GM21825 (cell line): Measurements from ENCODE around the gene ABCG1.

Experiments used
- ATAC-seq: cut with Tn5 transposase; IDR thresholded peaks from one replicate; pipeline ENCODE4 v1.9.1; 2021; ENCODE audit warnings: mild to moderate bottlenecking, moderate library complexity; ENCODE audit not compliant: unreplicated experiment

ABCG1 gene

DNA sequence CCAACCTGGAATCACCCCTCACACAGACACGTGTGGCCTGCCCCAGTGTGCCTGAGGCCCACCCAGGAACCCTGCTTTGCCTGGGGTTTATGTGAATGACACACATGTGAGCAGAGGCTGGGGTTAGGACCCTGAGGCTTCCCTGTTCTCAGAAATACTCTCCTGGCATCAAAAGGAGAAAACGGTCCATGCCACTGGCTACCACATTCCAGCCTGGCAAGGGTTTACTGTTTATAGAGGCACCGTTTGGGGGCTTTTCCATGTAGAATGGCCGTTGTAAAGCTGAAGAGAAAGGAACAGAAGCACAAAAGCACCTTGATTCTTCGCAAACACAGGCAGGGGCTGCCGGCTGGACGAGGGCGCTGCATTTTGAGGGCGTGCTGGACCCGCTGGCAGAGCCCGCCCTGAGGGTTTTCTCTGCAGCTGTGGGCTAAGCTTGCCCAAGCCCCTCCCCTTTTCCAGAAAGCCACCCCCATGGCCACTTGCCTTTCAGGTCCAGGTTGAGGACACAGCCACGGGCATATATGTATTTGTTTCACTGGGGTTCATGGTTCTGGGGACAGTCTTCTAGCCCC lies 83.2 kb downstream of the ABCG1 start:
- ATAC-seq, result no peak

GRCh38 chr21:42302794-42303193 lies 83.9 kb downstream of the ABCG1 start:
- no peak for ATAC-seq

- no peak for ATAC-seq
These were observed 84.5 kb downstream of the ABCG1 start for GRCh38 chr21:42303443-42303842.

DNA sequence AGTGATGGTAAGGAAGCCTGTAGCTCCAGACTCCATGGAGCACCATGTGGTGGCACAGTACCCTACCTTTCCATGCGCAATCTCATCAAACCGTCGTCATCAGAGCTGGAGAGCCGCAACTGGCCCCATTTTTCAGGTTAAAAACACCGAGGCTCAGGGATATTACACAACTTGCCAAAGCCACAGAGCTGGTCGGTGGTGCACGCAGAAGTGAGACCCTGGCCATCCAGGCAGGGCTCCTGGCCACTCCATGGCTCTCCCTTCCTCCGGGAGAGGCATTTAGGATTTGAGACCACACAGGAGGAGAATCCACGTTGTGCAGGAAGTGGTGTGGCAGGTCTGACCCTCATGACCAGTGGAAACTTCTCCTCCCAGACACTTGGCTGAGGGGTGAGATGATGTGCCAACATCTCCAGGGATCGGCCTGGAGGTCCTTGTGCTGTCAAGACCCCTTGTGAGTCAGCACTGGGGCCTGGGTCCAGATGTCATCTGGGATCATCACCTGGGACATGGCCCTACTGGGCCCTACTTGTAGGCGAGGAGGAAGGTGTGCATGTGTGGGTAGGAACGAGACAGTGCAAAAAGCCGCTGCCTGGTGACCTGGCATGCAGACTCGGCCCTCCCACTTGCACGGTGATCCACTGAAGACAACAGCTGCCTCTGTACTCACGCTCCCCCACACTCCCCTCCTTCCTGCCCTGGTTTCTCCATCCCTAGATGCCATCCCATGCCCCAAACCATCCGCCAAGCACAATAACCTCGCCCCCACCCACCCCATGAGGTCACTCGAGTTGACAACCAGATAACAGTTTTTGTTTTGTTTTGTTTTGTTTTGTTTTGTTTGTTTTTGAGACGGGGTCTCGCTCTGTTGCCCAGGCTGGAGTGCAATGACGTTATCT lies 85.9 kb downstream of the ABCG1 start:
- ATAC-seq, result no peak

GRCh38 chr21:42305707-42306147 lies 86.8 kb downstream of the ABCG1 start:
- no peak for ATAC-seq

DNA sequence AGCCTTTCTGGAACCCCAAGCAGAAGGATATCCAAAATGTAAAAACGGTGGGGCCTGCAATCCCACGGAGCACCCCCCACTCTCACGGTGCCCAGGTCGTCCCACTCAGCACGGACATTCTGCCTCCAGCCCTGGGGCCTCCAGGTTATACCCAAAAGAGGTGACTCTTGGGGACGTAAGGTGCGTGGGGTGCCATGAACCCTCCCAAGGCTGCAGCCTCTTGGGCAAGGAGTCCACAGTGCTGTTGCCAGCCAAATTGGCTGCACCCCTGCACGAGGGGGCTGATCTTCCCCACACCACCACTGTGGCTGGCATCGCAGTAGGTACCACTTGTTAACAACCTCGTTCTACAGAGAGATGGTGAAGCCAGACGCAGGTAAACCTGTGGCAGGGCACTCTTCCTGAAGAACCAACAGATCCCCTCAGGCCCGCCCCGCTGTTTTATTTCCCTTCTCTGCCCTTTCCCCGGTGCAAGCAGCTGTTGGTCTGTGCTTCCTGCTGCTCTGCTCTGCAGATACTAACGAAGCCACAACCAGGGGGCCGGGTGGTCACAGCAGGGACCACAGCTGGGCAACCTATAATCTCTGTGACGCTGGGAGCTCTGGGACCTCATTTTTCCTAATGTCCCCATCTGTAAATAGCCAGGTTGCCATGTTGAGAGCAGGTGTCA lies 87.6 kb downstream of the ABCG1 start:
- ATAC-seq, result no peak

- ATAC-seq, result no peak
These were observed 88.2 kb downstream of the ABCG1 start for GRCh38 chr21:42307106-42307505.

DNA sequence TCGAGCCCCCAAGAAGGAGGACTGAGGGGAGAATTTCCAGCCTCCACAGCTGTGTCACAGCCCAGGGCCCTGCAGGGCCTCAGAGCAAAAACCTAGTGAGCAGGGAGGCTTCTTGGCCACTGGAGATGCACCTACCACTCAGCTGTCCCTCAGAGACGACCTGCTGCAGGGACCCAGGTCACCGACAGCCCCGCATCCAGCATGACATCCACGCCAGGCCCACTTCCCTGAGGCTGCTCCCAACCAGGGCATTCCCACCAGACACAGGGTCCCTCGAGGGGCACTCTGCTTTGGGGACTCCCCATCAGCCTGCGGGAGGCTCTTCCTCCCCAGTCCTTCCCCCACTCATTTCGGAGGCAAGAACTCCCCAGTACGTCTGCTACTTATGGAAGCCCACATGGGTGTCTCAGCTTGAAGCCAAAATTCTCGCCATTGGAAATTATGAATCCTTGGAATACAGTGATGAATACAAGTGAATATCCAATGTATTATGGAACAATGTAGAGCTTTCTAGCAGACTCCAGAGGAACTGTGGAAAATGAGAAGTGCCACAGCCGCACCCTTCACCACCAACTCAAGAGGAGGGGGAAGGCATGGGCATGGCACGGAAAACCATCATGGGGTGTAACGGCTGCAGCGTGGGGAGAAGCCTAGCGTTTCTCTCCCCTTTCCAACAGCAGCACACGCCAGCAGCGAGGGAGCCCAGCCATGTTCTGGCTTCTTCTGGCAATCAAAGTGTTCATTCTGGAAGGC lies 89.4 kb downstream of the ABCG1 start:
- no peak for ATAC-seq

GRCh38 chr21:42308914-42309752 lies 90.2 kb downstream of the ABCG1 start:
- ATAC-seq, result no peak

DNA sequence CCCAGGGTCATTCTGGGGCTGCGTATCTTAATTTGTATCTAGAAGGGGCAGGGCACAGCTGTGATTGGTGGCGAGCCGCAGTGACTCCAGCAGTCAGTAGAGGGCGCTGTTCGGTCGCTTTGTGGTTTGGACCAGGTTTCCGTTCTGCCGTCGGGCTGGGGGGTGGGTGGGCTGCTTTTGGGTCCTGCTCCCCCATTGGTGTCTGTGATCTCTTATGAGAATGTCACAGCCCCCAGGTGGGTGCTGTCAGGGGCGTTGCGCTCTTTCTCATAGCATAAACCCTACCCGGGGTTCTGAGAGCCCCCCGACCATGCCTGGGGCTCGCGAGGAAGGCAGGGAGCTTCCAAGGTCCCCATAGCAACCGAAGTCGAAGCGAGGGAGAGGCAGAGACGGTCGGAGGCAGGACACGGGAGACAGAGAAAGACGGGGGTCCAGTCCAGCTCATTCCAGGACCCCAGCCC lies 90.8 kb downstream of the ABCG1 start:
- no peak for ATAC-seq

DNA sequence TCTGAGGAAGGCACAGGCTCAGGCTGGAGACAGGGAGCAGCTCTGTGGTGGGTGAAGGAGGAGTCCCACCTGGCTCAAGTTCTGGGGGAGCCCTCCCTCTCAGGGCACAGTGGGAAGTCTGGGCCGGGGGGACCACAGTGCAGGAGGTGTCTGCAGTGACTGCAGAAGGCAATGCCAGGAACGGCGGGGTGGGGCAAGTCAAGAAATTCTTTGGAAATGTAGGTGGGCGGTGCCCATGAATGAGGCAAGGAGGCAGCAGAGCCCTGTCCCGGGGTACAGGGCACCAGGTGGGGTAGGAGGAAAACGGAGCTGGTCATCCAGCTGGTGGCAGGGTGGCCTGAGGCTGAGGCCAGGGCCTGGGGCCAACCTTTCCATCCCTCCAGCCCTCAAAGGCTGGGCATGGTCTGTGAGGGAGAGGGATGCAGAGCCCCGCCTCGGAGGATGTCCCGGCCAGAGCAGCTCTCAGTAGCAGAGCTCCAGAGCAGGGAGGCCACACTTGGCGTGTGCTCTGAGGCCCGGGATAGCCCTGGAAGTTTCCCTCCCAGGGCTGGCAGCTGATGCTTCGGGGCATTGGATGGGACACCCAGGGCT lies 91.6 kb downstream of the ABCG1 start:
- no peak for ATAC-seq

GRCh38 chr21:42311160-42311559 lies 92.2 kb downstream of the ABCG1 start:
- no peak for ATAC-seq

DNA sequence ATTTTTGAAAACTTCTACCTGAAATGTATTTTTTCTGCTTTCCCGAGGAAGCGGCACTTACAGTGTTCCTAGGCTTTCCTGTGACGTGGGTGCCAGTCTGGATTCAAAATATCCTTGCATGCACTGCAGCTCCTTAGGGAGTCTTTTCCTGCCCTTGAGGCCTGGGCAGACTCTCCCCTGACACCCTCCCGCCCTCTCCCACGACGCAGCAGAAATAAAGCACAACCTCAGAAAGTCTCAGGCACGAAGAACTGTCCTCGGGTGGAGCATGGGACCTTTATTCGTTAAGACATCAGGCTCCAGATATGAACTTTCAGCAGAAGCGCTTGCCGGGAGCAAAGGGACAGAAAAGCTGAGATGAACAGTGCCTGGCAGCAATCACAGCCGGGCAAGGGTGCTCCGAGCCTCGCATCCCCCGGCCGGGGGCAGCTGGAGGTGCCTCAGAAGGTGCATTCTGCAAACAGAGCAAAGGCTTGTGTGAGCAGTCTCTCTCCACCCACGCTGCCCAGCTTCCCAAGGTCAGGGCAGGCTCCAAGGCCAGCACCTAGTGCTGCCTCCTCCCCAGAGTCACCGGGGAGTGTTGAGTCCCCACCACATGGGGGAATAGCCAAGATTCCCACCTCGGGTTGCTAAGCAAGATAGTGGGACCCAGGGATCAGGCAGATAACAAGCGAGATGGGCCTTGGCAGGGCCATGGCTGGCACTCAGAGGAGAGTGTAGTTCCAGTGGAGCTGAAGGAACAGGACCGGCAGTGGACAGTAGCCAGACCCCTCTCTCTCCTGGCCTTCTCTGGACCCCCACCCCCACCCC lies 93.1 kb downstream of the ABCG1 start:
- no peak for ATAC-seq

DNA sequence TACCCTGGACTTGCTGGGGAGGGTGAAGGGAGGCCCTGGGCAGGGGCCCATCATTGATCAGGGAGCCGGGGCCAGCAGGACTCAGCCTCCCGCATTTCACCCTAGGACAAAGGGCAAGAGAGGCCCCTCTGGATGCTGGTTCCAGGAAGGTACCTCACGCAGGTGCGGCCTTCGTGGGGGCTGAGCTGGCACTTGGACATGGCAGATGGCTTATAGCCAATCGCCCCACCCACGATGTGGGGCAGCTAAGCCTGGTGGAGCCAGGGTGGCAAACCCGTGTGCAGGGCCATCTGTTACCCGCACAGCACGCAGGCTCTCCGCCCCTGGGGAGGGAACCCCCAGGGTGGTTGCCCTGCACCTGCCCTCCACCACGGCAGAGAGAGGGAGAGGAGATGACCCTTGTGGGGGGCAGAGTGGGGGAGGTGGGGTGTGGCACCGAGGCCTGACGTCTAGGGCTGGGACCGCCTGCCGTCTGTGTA lies 93.7 kb downstream of the ABCG1 start:
- no peak for ATAC-seq

- ATAC-seq, result no peak
These were observed 94.6 kb downstream of the ABCG1 start for GRCh38 chr21:42313501-42313969.

DNA sequence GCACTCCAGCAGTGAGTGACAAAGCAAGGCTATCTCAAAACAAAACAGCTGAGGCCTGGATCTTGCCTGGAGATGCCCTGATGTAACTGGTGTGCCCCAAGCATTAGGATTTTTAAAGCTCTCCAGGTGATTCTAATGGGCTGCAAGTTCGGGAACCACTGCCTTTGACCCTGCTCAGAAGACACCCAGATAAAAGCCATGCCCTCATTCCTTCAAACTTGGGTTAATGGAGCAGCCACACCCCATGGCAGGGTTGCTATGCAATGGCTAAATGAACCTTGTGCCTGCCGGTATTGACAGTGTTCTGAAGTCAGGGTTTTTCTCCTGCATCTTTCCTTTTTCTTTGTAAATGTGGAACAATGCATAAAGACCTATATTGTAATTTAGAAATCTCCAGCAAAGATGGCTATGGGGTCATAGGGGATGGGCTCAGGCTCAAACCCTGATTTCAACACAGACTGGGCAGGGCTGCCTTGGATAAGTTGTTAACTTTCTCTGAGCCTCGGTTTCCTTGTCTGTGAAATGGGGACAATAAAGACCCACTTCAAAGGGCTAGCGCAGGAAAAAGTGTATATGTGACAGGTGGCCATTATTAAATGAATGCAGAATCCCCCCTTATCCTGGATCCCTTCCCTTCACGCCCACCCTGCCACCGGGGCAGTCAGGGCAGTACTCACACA lies 95.8 kb downstream of the ABCG1 start:
- ATAC-seq, result no peak

- no peak for ATAC-seq
These were observed 96.5 kb downstream of the ABCG1 start, which contains the start of gene TFF3 for GRCh38 chr21:42315296-42315891. Gene TFF3 (minus strand): TSS chr21:42315409. CDS start chr21:42315374, 35 bp downstream.

GRCh38 chr21:42316891-42317290 lies 98.0 kb downstream of the ABCG1 start:
- no peak for ATAC-seq
